ENCODE measurements around the gene KLHL11.
A peak's percentile ranks its signal among the peaks of the same experiment; 100 is the strongest.

Gene KLHL11

GRCh38 chr17:41813699-41814124 lies 51.5 kb downstream of the KLHL11 start:
- H3K27me3 ChIP-seq (ENCODE audit: control insufficient read depth in 1 of 2, insufficient read depth in 2 of 2, low read length in 2 of 2), result no peaks in the 10 kb centered on the region
- peaks cover 20% of the 10 kb centered on the region for H3K4me1 ChIP-seq (ENCODE audit: insufficient read depth, low read length)
- peak overlapping the region; percentile 38 to 90 for H3K4me3 ChIP-seq (ENCODE audit: low read depth in 1 of 2, low read length in 2 of 2)
- H3K9ac ChIP-seq (ENCODE audit: low read length), result peak overlapping the region; percentile 45
- H3K36me3 ChIP-seq (ENCODE audit: insufficient read depth, low read length), result no peaks in the 10 kb centered on the region
- no peaks in the 10 kb centered on the region for H3K9me3 ChIP-seq (ENCODE audit: low read length)
- H3K27ac ChIP-seq (ENCODE audit: low read depth, low read length), result peak overlapping the region; percentile 78

DNA sequence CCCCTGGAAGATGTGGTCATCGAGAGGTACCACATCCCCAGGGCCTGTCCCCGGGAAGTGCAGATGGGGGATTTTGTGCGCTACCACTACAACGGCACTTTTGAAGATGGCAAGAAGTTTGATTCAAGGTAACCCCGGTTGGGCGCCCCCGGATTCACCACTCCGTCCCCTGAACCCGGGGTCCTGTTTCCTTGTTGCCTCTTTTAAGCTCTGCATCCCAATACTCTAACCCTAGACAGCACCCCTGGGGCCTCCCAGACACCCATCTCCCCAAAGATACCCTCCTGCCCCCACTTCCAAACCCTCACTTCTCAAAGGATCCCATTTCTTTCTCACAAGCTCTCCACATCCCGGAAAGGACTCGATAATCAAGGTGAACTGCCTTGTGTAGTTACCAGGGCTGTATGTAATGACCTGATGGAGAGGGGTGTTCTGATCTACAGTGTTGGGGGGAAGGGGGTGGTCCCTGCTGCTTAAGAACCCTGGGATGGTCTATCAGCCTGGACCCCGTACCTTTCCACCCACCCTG lies 52.0 kb downstream of the KLHL11 start:
- Histone ChIP-seq H3K9ac (ENCODE audit: low read length) (peak overlapping the region; percentile 45), H3K27me3 (ENCODE audit: control insufficient read depth in 1 of 2, insufficient read depth in 2 of 2, low read length in 2 of 2) (no peaks in the 10 kb centered on the region), H3K4me3 (ENCODE audit: low read depth in 1 of 2, low read length in 2 of 2) (peak overlapping the region; percentile 38 to 90), H3K9me3 (ENCODE audit: low read length) (no peaks in the 10 kb centered on the region), H3K27ac (ENCODE audit: low read depth, low read length) (peak overlapping the region; percentile 78), H3K4me1 (ENCODE audit: insufficient read depth, low read length) (peaks cover 20% of the 10 kb centered on the region), H3K36me3 (ENCODE audit: insufficient read depth, low read length) (no peaks in the 10 kb centered on the region)

GRCh38 chr17:41812381-41813151 lies 52.7 kb downstream of the KLHL11 start, which contains the start of gene FKBP10:
FKBP10 (plus strand) TSS chr17:41813004; CDS start chr17:41813035, 31 bp downstream.
- Histone ChIP-seq H3K27ac (ENCODE audit: low read depth, low read length) (peak within 1 kb of the TSS; percentile 78), H3K4me3 (ENCODE audit: low read depth in 1 of 2, low read length in 2 of 2) (peak within 1 kb of the TSS; percentile 85 to 90), H3K9me3 (ENCODE audit: low read length) (no peaks in the 10 kb centered on the region)

GRCh38 chr17:41811549-41812380 lies 53.5 kb downstream of the KLHL11 start, which contains the start of gene P3H4:
P3H4 (minus strand) TSS chr17:41811949; CDS start chr17:41811915, 34 bp downstream.
- Histone ChIP-seq H3K9me3 (ENCODE audit: low read length) (no peaks in the 10 kb centered on the region), H3K27me3 (ENCODE audit: control insufficient read depth in 1 of 2, insufficient read depth in 2 of 2, low read length in 2 of 2) (no peaks in the 10 kb centered on the region), H3K9ac (ENCODE audit: low read length) (no peak within 1 kb of the TSS), H3K27ac (ENCODE audit: low read depth, low read length) (peak within 1 kb of the TSS; percentile 78), H3K4me1 (ENCODE audit: insufficient read depth, low read length) (peaks cover 20% of the 10 kb centered on the region), H3K36me3 (ENCODE audit: insufficient read depth, low read length) (no peaks in the 10 kb centered on the region), H3K4me3 (ENCODE audit: low read depth in 1 of 2, low read length in 2 of 2) (peak within 1 kb of the TSS; percentile 85 to 90)

More at GRCh38 chr17:41812381-41813151, 52.7 kb downstream of the KLHL11 start, which contains the start of gene FKBP10:
- H3K36me3 ChIP-seq (ENCODE audit: insufficient read depth, low read length), result no peaks in the 10 kb centered on the region
- H3K27me3 ChIP-seq (ENCODE audit: control insufficient read depth in 1 of 2, insufficient read depth in 2 of 2, low read length in 2 of 2), result no peaks in the 10 kb centered on the region
- H3K9ac ChIP-seq (ENCODE audit: low read length), result peak within 1 kb of the TSS; percentile 45
- peaks cover 20% of the 10 kb centered on the region for H3K4me1 ChIP-seq (ENCODE audit: insufficient read depth, low read length)

DNA sequence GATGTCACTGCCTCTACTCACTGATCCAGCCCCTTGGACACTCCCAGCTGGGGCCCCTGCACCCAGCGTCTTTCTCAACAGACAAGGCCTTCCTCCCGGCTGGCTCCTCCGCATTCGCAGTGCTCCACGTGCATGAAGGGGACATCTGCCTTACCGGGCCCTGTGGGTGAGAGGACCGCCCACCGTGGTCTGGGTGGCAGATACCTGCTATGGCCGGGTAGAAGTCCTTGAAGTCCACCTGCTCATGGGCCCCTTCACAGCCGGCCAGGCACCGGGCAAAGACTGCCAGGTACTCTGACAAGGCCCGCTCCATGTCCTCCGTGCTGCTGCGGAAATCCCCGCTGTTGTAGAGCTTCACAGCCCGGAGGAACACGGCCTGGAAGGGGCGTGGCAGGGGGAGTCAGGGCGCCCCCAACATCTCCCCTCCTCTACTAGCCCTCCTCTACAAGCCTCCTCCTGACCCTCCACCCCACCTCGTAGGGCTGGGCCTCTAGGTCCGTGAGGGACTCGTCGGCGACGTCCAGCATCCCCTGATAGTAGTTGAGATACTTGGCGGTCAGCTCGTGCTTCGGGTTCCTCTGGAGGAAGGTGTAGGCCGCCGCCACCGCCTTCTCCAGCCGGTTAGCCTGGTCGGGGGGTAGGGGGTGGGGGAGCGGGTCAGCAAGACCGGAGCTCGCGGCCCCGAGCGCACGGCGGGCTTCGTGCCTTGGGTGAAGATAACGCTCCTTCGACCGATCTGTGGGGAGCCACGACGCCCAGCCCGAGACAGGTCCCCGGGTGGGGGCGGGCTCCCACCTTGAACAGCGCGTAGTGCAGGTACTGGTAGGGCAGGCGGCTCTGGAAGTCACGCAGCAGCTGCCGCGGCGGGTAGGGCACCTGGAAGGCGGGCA lies 54.3 kb downstream of the KLHL11 start:
- Histone ChIP-seq H3K27me3 (ENCODE audit: control insufficient read depth in 1 of 2, insufficient read depth in 2 of 2, low read length in 2 of 2) (no peaks in the 10 kb centered on the region), H3K4me3 (ENCODE audit: low read depth in 1 of 2, low read length in 2 of 2) (peak overlapping the region; percentile 85 to 90), H3K4me1 (ENCODE audit: insufficient read depth, low read length) (peaks cover 20% of the 10 kb centered on the region), H3K27ac (ENCODE audit: low read depth, low read length) (peak overlapping the region; percentile 78), H3K9me3 (ENCODE audit: low read length) (no peaks in the 10 kb centered on the region), H3K9ac (ENCODE audit: low read length) (no peak overlapping the region), H3K36me3 (ENCODE audit: insufficient read depth, low read length) (no peaks in the 10 kb centered on the region)

DNA sequence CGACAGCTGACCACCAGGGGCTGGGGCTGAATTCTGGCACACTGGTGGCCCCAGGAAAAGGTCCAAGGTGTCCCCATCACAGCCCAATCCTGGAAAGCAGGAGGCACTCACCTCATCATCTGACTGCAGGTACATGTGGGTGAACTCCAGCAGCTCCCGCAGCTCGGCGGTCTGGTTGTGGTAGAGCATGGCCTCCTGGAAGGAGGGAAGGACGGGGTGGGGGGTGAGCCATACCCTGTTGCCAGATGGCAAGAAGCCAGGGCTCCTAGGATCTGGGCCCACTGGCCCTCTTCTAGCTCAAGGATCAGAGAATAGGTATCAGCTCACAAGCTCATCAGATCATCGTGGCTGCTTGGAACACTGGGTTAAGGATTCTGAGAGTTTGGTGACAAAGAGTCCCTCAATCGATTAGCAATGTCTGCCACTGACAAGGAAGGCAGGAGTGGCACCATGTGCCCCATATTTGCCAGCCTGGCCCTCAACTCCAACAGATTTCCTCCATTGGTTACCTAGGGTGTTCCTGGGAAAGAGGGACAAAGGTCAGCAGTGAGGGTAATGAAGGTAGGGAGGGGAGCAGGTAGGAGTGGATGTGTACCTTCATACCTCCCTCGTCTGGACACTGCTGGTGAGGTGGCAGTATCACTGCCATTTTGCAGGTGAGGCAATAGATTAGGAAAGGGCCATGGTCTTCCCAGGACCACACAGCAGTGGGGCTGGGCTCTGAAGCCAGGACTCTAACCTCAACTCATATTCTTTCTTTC lies 58.4 kb downstream of the KLHL11 start:
- Histone ChIP-seq H3K27me3 (ENCODE audit: control insufficient read depth in 1 of 2, insufficient read depth in 2 of 2, low read length in 2 of 2) (no peaks in the 10 kb centered on the region), H3K9ac (ENCODE audit: low read length) (no peak overlapping the region), H3K36me3 (ENCODE audit: insufficient read depth, low read length) (no peaks in the 10 kb centered on the region), H3K4me3 (ENCODE audit: low read depth in 1 of 2, low read length in 2 of 2) (no peak overlapping the region), H3K4me1 (ENCODE audit: insufficient read depth, low read length) (peaks cover 6% of the 10 kb centered on the region), H3K9me3 (ENCODE audit: low read length) (no peaks in the 10 kb centered on the region), H3K27ac (ENCODE audit: low read depth, low read length) (no peak overlapping the region)

Measured in muscle layer of colon (tissue), 2 donors.